ENCODE data around the gene HMOX1. TPM values are rescaled to one million over a fixed set of nuclear protein-coding genes. Genes with fewer than 3 reads are reported as not detected.

HMOX1 gene
- total and polyA plus RNA-seq, 2 of the 13 experiments (the other 11 are each of a cell fraction or from before 2014, with no cell fraction given) = 53.6 to 67.4 TPM

- no peak for TF ChIP-seq ZBTB44 (CRISPR knock-in tag; IDR thresholded peaks at IDR 0.05)
- no peak for TF ChIP-seq POLR2AphosphoS5 (IDR thresholded peaks at IDR 0.05; ENCODE audit: low read depth, low read length)
- no peak for TF ChIP-seq KDM4B (CRISPR knock-in tag; IDR thresholded peaks at IDR 0.05)
- no peak for TF ChIP-seq NR2F1 (CRISPR knock-in tag; IDR thresholded peaks at IDR 0.05)
Observed at GRCh38 chr22:35335936-35336781, 44.7 kb upstream of the HMOX1 start (continued).

GRCh38 chr22:35337932-35338331, 43.0 kb upstream of the HMOX1 start:
- DNase-seq (ENCODE audit: low spot score) (no peak), ATAC-seq (peak; percentile 60), FAIRE-seq (no peak)
- no TSS peak for BruUV-seq (replicated peaks)
- Histone ChIP-seq H3K36me3 (replicated peaks in 1 of 2; ENCODE audit: control insufficient read depth in 1 of 2, insufficient read depth in 2 of 2, low read length in 2 of 2) (peaks cover 36 to 73% of the 10 kb centered on the region in 2 experiments), H3K9ac (ENCODE audit: insufficient read depth, low read depth, low read length) (no peak overlapping the region), H3K27me3 (ENCODE audit: control insufficient read depth in 1 of 2, insufficient read depth in 2 of 2, low read length in 2 of 2) (no peaks in the 10 kb centered on the region), H3K79me2 (ENCODE audit: insufficient read depth, low read length) (no peaks in the 10 kb centered on the region), H3K4me1 (ENCODE audit: insufficient read depth, low read length) (no peaks in the 10 kb centered on the region), H3K4me2 (ENCODE audit: low read depth, low read length) (no peak overlapping the region), H3K9me3 (ENCODE audit: low read length) (no peaks in the 10 kb centered on the region), H3K27ac (ENCODE audit: extremely low read length, insufficient read depth, low read length) (no peak overlapping the region), H3K4me3 (replicated peaks in 1 of 3; ENCODE audit: insufficient read depth in 1 of 3, low read depth in 2 of 3, low read length in 3 of 3) (no peak overlapping the region), H2AFZ (ENCODE audit: low read length) (no peak overlapping the region), H4K20me1 (ENCODE audit: insufficient read depth, low read length) (no peaks in the 10 kb centered on the region)
- in situ Hi-C loops (cut with HindIII; ENCODE audit: extremely low pct_ligation_motif_present, low pct_unique_long_range_greater_than_20kb) = no loop called here
- intact Hi-C loops (cut with micrococcal nuclease; ENCODE audit: unreplicated experiment) = no loop called here
- ChIA-PET CTCF (ENCODE audit: low intra/inter-chr PET ratio, low total read pairs) (no interaction called here), POLR2A (interaction anchor here (1.1 to 1.4 kb wide), 2 partner anchors 37 to 38 kb away, joined by 3 to 4 read pairs; partner anchors contain the start of gene TOM1)
- WGBS (ENCODE audit: low lambda C conversion rate) = 98% methylated on average over 4 of the region's 4 CpGs
- no peak for TF ChIP-seq BHLHE40 (IDR thresholded peaks at IDR 0.05; ENCODE audit: low read length)
- no peak for TF ChIP-seq ZFP62 (CRISPR knock-in tag; IDR thresholded peaks at IDR 0.05)
- no peak for TF ChIP-seq ZNF564 (CRISPR knock-in tag; IDR thresholded peaks at IDR 0.05)
- TF ChIP-seq IRX3 (CRISPR knock-in tag; IDR thresholded peaks at IDR 0.05; ENCODE audit: borderline replicate concordance, low read depth) = no peak
- no peak for TF ChIP-seq ETV5 (CRISPR knock-in tag; IDR thresholded peaks at IDR 0.05; ENCODE audit: borderline replicate concordance)
- no peak for TF ChIP-seq MAZ (IDR thresholded peaks at IDR 0.05; ENCODE audit: borderline replicate concordance, low read depth, low read length)
- TF ChIP-seq MAZ (CRISPR knock-in tag; IDR thresholded peaks at IDR 0.05; ENCODE audit: low read depth) = peak; percentile 44; the same call in 1 of the 2 replicates
- TF ChIP-seq RAD21 (CRISPR knock-in tag; IDR thresholded peaks at IDR 0.05) = 0 out of 2 replicates have a peak, but pooled peaks have one; percentile 32
- TF ChIP-seq ZNF678 (CRISPR knock-in tag; IDR thresholded peaks at IDR 0.05) = no peak
- no peak for TF ChIP-seq MAFK (conservative IDR thresholded peaks at IDR 0.05 in 1 of 2, IDR thresholded peaks at IDR 0.05 in 1 of 2; ENCODE audit: low read length in 2 of 2)
- TF ChIP-seq ZNF225 (CRISPR knock-in tag; IDR thresholded peaks at IDR 0.05) = no peak
- TF ChIP-seq FOXC1 (CRISPR knock-in tag; IDR thresholded peaks at IDR 0.05; ENCODE audit: borderline replicate concordance) = no peak
- no peak for TF ChIP-seq SIX1 (CRISPR knock-in tag; IDR thresholded peaks at IDR 0.05; ENCODE audit: borderline replicate concordance)
- no peak for TF ChIP-seq MED13 (CRISPR knock-in tag; IDR thresholded peaks at IDR 0.05)
- peak; percentile 84 for TF ChIP-seq RFX5 (IDR thresholded peaks at IDR 0.05; ENCODE audit: low read depth, low read length)
- no peak for TF ChIP-seq SRF (IDR thresholded peaks at IDR 0.05; ENCODE audit: low read depth, low read length)
- TF ChIP-seq ZNF121 (CRISPR knock-in tag; IDR thresholded peaks at IDR 0.05) = no peak
- no peak for TF ChIP-seq PHF20 (CRISPR knock-in tag; IDR thresholded peaks at IDR 0.05)
- no peak for TF ChIP-seq PAWR (CRISPR knock-in tag; IDR thresholded peaks at IDR 0.05; ENCODE audit: borderline replicate concordance)
